ENCODE measurements around the gene CTSD.
A peak's percentile ranks its signal among the peaks of the same experiment; 100 is the strongest.
"Not testable (repeated sequence)": the region's sequence is repeated elsewhere in the genome, so short reads cannot be mapped to it uniquely, and the experiment has no call there.

CTSD gene
- 47.7 to 73.2 reads per million in 2 donors for total RNA-seq

- DNase-seq = peak; percentile 83
These were observed at the start of gene CTSD for GRCh38 chr11:1763796-1764661. Gene CTSD (minus strand): TSS chr11:1763927. CDS start chr11:1763859, 68 bp downstream.

- not testable (repeated sequence) for DNase-seq
These were observed 49.6 kb upstream of the CTSD start for GRCh38 chr11:1813356-1813755.

DNA sequence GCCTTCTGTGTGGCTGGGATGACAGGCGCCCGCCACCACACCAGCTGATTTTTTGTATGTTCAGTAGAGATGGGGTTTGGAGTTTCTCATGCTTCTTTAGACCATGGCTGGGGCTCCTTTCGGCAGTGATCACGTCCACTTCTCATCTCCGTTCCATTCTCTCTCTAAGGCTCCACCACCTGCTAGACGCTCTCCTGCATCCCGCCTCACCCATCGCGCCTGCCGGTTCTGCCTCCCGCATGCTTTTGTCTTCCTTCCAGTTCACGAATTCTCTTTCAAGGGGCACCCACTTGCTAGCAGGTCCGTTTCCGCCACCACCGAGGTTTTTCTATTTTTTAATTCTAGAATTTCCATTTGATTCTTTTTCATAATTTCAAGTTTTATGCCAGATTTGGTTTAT, 49.1 kb upstream of the CTSD start:
- DNase-seq = no peak

DNA sequence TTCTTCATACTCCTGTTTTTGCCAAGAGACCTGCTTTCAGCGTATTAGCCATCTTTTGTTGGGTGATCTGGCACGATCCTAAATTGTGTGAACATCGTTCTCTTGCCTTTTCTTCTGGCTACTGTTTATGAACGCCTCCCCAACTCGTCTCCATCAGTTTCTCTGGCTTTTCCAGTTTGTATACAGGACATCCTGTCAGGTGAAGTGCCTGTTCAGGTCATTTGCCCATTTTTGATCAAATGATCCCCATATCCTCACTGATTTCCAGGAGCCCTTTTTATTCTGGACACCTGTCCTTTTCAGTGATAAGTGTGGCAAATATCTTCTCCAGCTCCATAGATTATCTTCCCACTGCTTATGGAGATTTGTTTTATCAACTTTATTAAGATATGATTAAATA, 48.5 kb upstream of the CTSD start:
- DNase-seq = no peak

GRCh38 chr11:1810761-1811160, 47.0 kb upstream of the CTSD start:
- no peak for DNase-seq

- no peak for DNase-seq
These were observed 43.7 kb upstream of the CTSD start for GRCh38 chr11:1807264-1807995.

DNA sequence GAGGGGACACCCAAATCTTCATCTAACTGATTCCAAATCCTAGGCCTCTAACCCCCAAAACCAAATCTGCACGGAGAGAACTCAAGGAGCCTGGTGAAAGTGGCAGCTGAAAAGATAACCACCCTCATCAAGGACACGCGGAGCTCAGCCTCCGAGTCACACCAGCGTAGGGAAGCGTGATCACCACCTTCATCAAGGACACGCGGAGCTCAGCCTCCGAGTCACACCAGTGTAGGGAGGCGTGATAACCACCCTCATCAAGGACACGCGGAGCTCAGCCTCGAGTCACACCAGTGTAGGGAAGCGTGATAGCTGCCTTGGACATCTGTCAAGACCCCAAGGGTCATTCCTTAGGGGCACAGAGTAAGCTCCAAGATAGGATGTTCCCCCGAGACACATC, 41.8 kb upstream of the CTSD start:
- no peak for DNase-seq

DNA sequence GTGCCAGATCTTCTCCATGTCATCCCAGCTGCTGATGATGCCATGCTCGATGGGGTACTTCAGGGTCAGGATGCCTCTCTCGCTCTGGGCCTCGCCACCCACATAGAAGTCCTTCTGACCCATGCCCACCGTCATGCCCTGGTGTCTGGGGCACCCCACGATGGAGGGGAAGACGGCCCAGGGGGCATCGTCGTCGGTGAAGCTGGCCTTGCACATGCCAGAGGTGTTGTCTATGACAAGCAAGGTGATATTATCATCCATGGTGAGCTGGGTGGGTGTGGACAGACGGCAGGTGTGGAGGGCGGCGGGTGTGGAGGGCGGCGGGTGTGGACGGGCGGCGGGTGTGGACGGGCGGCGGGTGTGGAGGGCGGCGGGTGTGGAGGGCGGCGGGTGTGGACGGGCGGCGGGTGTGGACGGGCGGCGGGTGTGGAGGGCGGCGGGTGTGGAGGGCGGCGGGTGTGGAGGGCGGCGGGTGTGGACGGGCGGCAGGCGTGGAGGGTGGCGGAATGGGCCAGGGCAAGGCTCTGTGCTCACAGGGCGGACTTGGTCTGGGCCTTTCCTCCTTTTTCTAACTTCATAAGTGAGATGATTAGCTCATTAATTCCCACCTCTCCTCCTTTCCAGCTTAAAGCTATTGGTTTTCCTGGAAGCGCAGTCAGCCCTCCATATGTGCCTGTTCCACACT, 40.2 kb upstream of the CTSD start:
- not testable (repeated sequence) for DNase-seq

DNA sequence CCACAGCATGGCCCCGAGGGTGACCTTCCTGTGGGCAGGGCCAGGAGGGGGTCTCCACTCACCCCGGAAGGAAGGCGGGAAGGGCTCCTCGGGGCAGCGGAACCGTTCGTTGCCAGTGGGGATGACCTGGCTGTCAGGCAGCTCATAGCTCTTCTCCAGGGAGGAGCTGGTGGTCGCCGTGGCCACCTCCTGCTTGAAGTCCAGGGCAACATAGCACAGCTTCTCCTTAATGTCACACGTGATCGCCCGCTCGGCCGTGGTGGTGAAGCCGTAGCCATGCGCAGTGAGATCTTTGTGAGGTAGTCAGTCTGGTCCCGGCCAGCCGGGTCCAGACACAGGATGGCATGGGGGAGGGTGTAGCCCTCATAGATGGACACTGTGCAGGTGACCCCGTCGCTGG, 39.5 kb upstream of the CTSD start:
- no peak for DNase-seq

- DNase-seq = no peak
These were observed 33.8 kb upstream of the CTSD start for GRCh38 chr11:1797391-1798125.

GRCh38 chr11:1796413-1797011, 32.8 kb upstream of the CTSD start:
- DNase-seq = no peak

GRCh38 chr11:1793081-1793480, 29.4 kb upstream of the CTSD start:
- no peak for DNase-seq

GRCh38 chr11:1792461-1792860, 28.7 kb upstream of the CTSD start:
- DNase-seq = no peak

- DNase-seq = no peak
These were observed 28.2 kb upstream of the CTSD start for GRCh38 chr11:1791912-1792311.

DNA sequence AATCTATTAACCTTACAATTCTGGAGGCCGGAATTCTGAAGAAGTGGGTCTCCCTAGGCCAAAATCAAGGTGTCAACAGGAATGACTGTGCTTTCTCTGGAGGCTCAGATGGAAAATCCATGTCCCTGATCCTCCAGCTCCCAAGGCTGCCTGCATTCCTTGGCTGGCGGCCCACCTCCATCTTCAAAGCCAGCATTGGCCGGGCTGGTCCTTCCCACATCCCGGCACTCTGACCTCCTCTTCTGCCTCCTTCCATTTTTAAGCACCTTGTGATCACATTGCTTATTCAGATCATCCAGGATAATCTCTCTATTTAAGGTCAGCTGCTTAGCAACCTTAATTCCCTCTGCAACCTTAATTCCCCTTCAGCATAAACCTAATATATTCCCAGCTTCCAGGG, 22.7 kb upstream of the CTSD start:
- no peak for DNase-seq

DNA sequence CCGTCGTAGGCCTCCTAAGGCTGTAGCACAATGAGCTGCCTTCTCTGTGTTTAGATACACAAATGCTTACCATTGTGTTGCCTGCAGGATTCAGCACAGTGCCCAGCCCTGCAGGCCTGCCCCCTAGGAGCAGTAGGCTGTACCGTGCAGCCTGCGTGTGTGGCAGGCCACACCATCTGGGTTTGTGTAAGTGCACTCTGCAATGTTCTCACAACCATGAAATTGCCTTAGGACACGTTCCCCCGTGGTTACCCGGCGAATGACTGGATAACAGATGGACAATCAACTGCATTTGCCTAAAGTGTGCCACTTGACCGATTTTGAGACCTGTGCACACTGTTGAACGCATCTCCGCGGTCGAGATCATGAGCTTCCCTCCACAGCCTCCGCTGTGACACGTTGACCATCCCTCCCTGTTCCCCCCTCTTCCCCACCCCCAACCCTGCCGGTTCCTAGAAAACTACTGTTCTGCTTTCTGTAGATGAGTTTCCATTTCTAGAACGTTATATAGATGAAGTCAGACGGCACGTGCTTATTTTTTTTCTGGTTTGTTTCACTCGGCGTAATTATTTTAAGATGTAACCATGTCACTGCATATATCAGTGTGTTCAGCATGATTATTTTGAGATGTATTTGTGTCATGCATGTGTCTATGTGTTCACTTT, 22.2 kb upstream of the CTSD start:
- DNase-seq = no peak

DNA sequence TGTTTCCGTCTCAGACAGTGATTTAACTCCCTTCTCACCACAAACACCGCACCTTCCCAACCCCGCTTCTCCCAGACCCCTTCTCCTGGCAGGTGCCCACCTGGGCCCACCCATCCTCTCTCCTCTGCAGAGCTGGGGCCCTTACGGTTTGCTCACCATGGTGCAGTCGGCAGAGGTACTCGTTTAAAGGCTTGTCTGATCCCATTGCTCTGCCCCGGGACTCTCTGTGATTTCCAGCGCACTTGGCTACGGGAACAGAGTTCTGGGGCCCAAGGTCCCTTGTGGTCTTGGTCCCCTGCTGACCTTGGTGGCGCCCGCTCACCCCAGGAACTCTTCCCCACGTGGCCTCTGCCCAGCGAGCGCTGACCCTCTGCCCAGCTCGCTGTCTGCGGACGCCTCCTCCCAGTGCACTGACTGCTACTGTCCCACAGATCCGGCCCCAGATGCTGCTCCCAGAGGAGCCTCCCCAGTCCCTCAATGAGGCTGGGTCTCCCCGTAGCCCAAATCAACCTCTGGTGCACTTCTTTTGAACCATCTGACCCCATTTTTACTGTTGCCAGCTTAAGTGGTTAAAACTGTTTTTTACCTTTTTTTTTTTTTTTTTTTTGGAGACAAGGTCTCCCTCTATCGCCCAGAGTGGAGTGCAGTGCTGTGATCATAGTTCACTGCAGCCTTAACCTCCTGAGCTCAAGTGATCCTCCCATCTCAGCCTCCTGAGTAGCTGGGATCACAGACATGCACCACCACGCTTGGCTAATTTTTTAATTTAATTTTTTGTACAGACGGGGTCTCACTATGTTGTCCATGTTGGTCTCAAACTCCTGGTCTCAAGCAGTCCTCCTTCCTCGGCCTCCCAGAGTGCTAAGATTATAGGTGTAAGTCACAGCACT, 21.3 kb upstream of the CTSD start:
- DNase-seq = no peak

DNA sequence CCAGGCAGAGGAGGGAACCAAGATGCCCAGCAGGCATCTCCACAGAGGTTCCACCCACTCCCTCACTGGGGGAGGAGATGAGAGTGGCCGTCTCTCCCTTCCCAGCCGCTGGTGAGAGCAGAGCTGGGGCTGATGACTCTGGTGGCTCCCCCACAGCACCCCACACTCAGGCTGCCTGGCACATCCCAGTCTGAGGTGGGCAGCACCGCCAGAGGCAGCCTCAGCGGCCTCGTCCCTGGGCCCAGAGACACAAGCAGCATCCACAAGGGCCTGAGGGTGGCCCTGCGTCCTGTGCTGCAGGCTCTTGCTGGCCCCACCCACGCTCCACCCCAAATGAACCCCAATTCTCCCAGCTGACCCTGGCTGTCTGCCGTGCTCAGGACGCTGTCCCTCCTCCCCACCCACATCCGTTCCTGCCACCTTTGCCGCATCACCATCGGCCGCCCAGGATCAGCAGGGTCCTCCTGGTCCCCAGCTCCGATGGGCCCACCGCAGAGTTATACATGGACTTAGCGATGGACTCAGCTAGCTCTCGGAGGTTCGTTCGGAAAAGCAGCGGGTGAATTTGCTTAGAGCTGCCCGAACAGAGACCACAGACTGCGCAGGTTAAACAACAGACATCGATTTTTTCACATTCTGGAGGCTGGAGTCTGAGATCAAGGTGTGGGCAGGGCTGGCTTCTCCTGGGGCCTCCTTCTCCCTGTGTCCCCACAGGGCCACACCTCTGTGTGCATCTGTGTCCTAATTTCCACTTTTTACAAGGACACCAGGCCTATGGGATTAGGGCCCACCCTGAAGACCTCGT, 20.2 kb upstream of the CTSD start:
- no peak for DNase-seq

DNA sequence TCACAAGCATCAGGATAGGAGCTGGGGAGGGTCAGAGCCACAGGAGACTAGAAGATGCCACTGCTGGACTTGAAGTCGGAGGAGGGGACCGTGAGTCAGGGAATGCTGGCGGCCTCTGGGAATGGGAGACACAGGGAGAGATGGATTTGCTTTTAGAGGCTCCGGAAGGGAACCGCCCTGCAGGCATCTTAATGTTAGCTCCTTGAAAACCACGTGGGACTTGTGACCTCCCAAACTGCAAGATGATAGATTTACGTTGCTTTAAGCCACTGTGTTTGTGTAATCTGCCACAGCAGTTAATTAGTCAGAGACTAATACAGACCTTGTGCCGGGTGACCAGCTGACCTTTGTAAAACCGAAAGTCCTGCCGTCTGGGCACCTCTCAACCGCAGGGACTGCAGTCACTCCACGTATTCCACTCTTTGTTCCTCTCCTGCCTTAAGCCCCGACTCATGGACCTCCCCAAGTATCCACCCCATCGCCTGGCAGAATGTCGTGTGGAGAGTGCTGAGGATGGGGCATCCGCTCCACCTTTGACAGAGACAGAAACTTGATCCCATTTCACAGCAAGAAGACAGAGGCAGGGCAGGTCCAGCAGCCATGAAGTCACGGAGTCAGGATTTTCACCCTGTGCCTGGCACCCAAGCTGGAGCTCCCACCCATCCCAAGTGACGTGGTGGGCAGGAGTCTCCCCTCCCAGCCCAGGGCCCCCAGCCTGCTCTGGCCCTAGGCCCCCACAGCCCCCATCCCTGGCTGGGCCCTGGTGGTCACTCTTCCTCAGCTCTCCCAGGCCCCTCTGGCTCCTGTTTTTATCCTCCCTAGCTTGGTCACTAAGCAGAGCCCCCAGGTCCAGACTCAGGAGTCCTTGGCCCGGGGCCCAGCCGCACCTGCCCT, 19.4 kb upstream of the CTSD start:
- DNase-seq = no peak

All from activated gamma-delta T cell (primary cell).